A549 treated with dexamethasone at 1 μM for 4 hours (cell line): ENCODE results near the gene SIRT7. TPM values are rescaled to one million over a fixed set of nuclear protein-coding genes. Genes with fewer than 3 reads are reported as not detected.

Experiments
- total RNA-seq: library from RNA; stranded (reverse); fragments of 200-300 nt; extraction: Qiagen RNA extraction; gene quantifications from 5 replicates; pipeline ENCODE4 v1.2.3, GENCODE V29; 2022

The SIRT7 gene, protein sequence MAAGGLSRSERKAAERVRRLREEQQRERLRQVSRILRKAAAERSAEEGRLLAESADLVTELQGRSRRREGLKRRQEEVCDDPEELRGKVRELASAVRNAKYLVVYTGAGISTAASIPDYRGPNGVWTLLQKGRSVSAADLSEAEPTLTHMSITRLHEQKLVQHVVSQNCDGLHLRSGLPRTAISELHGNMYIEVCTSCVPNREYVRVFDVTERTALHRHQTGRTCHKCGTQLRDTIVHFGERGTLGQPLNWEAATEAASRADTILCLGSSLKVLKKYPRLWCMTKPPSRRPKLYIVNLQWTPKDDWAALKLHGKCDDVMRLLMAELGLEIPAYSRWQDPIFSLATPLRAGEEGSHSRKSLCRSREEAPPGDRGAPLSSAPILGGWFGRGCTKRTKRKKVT
- total RNA-seq = 27.2 to 42.5 TPM (median 37.4 TPM) in 5 replicates

DNA sequence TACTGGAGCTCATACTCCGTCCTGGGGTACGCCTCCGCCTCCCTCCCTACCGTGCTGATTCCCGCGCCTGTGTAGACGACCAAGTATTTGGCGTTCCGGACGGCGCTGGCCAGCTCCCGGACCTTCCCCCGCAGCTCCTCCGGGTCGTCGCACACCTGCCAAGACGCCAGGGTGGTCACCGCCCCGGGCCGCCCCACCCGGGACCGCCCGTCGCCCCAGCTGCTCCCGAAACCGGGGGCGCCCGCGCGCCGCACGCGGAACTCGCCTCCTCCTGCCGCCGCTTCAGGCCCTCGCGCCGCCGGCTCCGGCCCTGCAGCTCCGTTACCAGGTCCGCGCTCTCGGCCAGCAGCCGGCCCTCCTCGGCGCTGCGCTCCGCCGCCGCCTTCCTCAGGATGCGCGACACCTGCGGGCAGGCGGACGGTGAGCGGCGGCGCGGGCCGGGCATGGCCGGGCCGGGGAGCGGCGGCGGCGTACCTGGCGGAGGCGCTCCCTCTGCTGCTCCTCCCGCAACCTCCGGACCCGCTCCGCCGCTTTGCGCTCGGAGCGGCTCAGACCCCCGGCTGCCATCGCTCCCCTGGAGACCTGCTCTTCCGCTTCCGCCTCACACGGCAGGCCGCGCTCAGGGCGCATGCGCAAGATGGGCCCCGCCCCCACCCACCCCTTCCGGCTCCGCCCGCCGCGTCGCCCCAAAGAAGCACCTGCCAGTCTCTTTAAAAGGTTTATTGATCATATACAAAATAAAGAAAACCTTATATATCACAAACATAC, at the start of gene SIRT7:
Gene SIRT7 (minus strand): TSS at position 612 of the 768 bp plus-strand sequence. CDS start 45 bp downstream, at position 567.

DNA sequence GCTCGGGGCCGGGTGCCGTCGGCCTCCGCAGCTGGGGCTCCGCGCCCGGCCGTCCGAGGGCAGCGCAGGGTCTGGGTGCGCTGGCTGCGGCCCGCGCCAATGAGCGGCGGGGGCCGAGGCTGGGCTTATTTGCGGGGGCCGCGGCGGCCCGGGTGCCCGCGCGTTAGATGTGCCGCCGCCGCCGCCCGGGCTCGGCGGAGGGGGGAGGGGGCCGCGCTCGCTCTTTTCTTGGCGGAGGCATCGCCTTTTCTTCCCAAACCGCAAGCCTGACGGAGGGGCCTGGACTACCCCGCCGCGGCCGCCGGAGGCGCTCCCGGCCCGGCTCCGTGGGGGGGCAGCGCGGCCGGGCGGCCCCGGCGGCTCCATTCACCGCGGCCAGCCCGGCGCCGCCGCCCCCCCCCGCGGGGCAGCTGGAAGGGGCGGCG, 43.1 kb upstream of the SIRT7 start, which contains the start of gene NOTUM:
Gene NOTUM (minus strand): TSS at position 101 of the 425 bp plus-strand sequence. CDS start 278 bp downstream, outside the sequence.

DNA sequence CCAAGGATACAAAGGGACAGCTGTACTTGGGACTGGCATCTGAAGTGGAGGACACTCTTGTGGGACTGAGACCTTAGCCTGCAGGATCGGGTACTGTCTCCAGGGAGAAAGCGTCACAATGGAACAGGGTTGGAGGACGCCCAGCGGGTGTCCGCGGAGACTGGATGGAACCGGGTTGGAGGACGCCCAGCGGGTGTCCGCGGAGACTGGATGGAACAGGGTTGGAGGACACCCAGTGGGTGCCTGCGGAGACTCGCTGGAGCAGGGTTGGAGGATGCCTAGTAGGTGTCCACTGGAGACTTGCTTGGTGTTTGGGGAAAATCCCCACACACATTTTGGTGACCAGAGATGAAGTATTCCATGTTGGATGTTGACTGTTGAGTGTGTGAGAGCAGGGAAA, 29.2 kb upstream of the SIRT7 start, which contains the start of gene MYADML2:
Gene MYADML2 (minus strand): TSS at position 45 of the 400 bp plus-strand sequence. CDS start 5,492 bp downstream, outside the sequence.

DNA sequence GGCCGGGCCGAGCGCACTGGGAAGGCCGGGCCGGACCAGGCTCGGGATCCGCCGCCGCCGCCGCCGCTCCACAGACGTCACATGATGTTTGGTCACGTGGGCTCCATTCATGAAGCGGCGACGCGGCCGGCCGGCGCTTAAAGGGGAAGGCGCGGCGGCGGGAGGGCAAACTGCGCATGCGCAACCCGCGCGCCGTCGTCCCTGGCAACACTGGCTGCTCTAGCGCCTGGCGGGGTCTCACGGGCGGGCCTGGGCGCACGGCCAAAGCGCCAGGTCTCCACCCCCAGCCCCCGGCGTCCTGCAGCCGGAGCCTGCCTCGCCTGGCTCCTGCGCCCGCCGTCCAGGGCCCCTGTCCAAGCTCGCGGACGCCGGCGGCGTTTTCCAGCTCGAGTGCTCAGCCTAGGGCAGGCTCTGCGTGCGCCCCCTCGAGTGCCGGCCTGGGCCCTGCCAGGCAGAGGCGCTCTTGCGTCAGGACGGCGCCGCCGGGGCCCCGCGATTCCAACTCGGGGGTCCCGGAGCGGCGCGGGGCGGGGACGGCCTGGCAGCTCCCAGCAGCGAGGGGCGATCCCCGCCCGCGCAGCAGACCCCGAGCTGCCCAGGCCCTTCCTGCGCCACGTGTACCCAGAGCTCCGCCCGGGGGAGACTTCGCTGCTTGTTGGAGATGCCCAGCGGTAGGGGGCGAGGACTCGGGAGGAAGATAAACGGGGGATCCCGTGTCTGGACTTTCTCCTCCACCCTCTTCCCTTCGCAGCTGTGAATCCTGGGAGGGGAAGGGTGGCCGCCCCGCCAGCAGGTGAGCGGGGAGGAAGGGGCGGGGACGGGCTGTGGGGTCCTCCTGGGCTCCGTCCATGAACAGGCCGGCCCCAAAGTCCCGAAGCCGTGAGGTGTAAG, 9.9 kb upstream of the SIRT7 start, which contains the start of gene MAFG:
Gene MAFG (minus strand): TSS at position 83 of the 891 bp plus-strand sequence. CDS start 4,550 bp downstream, outside the sequence.

DNA sequence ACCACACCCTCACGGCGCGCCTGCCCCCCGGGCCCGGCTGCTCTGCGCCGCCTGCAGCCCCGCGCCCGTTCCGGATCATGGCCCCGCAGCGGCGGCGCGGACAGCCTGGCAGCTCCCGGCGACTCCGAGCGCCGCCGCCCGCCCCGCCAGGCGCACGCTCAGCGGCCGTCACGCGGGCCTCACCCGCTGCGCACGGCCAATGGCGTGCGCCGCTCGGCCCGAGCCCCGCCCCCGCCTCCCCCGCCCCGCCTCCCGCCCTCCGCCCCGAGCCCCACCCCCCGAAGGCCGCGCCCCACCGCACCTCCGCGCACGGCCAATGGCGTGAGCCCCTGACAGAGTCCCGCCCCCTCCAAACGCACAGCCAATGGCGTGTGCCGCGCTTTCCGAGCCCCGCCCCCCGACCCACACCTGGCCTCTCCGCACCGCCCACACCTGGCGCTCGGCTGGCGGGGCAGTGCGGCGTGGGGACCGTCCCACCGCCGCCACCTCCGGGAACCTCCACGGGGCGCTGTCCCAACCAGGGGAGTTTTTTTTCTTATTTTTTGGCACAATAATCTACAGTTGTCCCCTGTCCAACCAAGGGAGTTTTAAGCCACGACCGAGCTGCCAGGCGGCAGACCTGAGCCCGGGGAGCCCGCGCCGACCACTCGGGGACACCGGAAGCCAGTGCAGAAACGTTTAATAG, 6.6 kb downstream of the SIRT7 start, which contains the start of gene PCYT2:
Gene PCYT2 (minus strand): TSS at position 123 of the 685 bp plus-strand sequence. CDS start 44 bp downstream, at position 79.

DNA sequence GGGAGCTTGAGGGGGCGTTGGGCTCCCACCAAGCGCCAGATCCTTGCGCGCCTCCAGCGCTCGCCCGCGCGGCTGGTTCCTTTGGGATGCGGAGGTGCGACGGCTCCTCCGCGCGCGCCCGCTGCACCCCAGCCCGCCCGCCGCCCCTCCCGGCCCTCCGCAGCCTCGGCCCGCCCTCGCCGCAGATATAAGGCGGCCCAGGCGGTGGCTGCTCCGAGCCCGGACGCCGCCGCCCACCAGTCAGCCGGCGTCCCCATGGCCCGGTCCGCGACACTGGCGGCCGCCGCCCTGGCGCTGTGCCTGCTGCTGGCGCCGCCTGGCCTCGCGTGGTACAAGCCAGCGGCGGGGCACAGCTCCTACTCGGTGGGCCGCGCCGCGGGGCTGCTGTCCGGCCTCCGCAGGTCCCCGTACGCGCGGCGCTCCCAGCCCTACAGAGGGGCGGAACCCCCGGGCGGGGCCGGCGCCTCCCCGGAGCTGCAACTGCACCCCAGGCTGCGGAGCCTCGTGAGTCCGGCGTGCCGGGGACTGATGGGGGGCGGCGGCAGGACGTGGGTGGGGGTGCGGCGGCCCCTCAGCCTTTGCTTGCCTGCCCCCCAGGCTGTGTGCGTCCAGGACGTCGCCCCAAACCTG, 15.8 kb downstream of the SIRT7 start, which contains the start of gene NPB:
Gene NPB (plus strand): TSS at position 216 of the 630 bp plus-strand sequence. CDS start 40 bp downstream, at position 256.

DNA sequence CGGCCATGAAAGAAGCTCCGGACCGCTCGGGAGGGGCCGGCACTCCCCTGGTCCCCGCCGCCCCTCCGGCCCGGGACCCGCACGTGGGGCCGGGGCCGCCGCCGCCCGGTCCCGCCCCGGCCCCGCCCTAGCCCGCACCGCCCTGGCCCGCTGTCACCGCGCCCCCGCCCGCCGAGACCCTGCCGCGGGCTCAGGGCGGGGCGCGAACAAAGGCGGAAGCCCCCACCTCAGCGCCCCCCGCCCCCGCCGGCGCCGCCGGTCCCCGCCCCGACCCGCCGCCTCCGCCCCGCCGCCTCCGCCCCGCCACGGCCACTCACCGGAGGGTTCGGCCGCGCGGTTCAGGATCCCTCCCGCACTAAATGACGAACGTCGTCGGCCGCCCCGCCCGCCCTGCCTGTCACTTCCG, 47.0 kb downstream of the SIRT7 start, which contains the start of gene ARHGDIA:
Gene ARHGDIA (minus strand): TSS at position 357 of the 406 bp plus-strand sequence. CDS start 1,407 bp downstream, outside the sequence.

Other genes starting within 250 kb of the SIRT7 start
- 40.2 to 45.0 TPM (median 42.3 TPM) in 5 replicates for gene ARL16, start 234.4 kb downstream of the SIRT7 start, total RNA-seq
- 136 to 196 TPM (median 182 TPM) in 5 replicates for gene HGS, start 234.2 kb downstream of the SIRT7 start, total RNA-seq
- gene MRPL12, start 214.8 kb downstream of the SIRT7 start, total RNA-seq = 203 to 295 TPM (median 273 TPM) in 5 replicates
- 25.4 to 45.1 TPM (median 41.3 TPM) in 5 replicates for gene SLC25A10, start 205.9 kb downstream of the SIRT7 start, total RNA-seq
- gene GCGR, start 114.0 kb downstream of the SIRT7 start, total RNA-seq = 0.08 to 0.56 TPM (median 0.33 TPM) in 5 replicates
- 81.7 to 100 TPM (median 89.2 TPM) in 5 replicates for gene MCRIP1, start 84.9 kb downstream of the SIRT7 start, total RNA-seq
- 0.19 to 0.42 TPM (median 0.27 TPM) in 5 replicates for gene PPP1R27, start 83.1 kb downstream of the SIRT7 start, total RNA-seq
- 735 to 768 TPM (median 746 TPM) in 5 replicates for gene P4HB, start 57.6 kb downstream of the SIRT7 start, total RNA-seq
- gene ARHGDIA, start 46.8 kb downstream of the SIRT7 start, total RNA-seq = 587 to 631 TPM (median 602 TPM) in 5 replicates
- gene ALYREF, start 26.6 kb downstream of the SIRT7 start, total RNA-seq = 182 to 229 TPM (median 212 TPM) in 5 replicates
- 198 to 216 TPM (median 207 TPM) in 5 replicates for gene ANAPC11, start 26.5 kb downstream of the SIRT7 start, total RNA-seq
- gene NPB, start 15.9 kb downstream of the SIRT7 start, total RNA-seq = 0.34 to 0.63 TPM (median 0.62 TPM) in 5 replicates
- 13.7 to 17.4 TPM (median 16.1 TPM) in 5 replicates for gene PCYT2, start 6.8 kb downstream of the SIRT7 start, total RNA-seq
- 19.5 to 29.0 TPM (median 25.9 TPM) in 5 replicates for gene MAFG, start 9.6 kb upstream of the SIRT7 start, total RNA-seq
- gene PYCR1, start 19.1 kb upstream of the SIRT7 start, total RNA-seq = 59.9 to 84.2 TPM (median 83.7 TPM) in 5 replicates
- not detected in 5 replicates for gene MYADML2, start 29.1 kb upstream of the SIRT7 start, total RNA-seq
- 0.20 to 0.44 TPM (median 0.31 TPM) in 5 replicates for gene NOTUM, start 43.0 kb upstream of the SIRT7 start, total RNA-seq
- gene ASPSCR1, start 59.5 kb upstream of the SIRT7 start, total RNA-seq = 17.1 to 25.9 TPM (median 24.4 TPM) in 5 replicates
- 145 to 169 TPM (median 152 TPM) in 5 replicates for gene CENPX, start 104.7 kb upstream of the SIRT7 start, total RNA-seq
- 6.6 to 14.0 TPM (median 12.5 TPM) in 5 replicates for gene LRRC45, start 105.1 kb upstream of the SIRT7 start, total RNA-seq
- gene RAC3, start 113.5 kb upstream of the SIRT7 start, total RNA-seq = 26.3 to 41.3 TPM (median 39.9 TPM) in 5 replicates
- gene DCXR, start 119.5 kb upstream of the SIRT7 start, total RNA-seq = 67.6 to 94.3 TPM (median 88.7 TPM) in 5 replicates
- 16.9 to 23.8 TPM (median 22.2 TPM) in 5 replicates for gene RFNG, start 133.6 kb upstream of the SIRT7 start, total RNA-seq
- gene GPS1, start 133.7 kb upstream of the SIRT7 start, total RNA-seq = 98.9 to 142 TPM (median 133 TPM) in 5 replicates
- gene DUS1L, start 147.6 kb upstream of the SIRT7 start, total RNA-seq = 71.1 to 133 TPM (median 117 TPM) in 5 replicates
- 86.5 to 156 TPM (median 150 TPM) in 5 replicates for gene FASN, start 180.1 kb upstream of the SIRT7 start, total RNA-seq